Lower leg skin (tissue), 3 donors: Measurements from ENCODE around the gene HDAC7.

Experiments used
- POLR2A ChIP-seq, 2 donors: fragments of 450-650 bp; IDR thresholded peaks; one replicate each; pipeline ENCODE4 v1.6.1; 2016 to 2017; ENCODE audit warnings: antibody characterized with exemption in 2 of 2, mild to moderate bottlenecking in 1 of 2, moderate library complexity in 1 of 2
- TF ChIP-seq, protein P1 (sequence below), 3 donors: fragments of 450-650 bp; IDR thresholded peaks; one replicate each; pipeline ENCODE4 v1.5.1; 2016; ENCODE audit warnings: antibody characterized with exemption in 3 of 3, mild to moderate bottlenecking in 3 of 3, moderate library complexity in 2 of 3

DNA sequence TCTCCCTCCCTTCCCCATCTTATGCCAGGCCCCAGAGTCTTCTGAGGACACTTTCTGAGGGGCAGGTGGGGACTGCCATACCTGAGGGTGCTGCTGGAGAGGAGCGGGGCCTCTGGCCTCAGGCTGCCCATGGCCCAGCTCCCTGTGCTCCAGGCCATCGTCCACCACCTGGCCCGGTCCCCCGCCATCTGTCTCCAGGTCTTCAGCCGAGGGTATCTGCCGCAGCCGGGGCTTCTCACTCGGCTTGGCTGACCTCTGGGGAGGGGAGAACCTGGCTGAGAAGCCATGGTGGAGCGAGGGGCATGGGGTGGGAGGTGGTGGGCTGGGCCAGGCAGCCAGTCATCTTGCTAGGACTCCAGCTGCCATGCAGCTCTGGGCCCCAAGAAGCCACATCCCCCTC, 25.0 kb downstream of the HDAC7 start:
- TF ChIP-seq, protein P1, sequence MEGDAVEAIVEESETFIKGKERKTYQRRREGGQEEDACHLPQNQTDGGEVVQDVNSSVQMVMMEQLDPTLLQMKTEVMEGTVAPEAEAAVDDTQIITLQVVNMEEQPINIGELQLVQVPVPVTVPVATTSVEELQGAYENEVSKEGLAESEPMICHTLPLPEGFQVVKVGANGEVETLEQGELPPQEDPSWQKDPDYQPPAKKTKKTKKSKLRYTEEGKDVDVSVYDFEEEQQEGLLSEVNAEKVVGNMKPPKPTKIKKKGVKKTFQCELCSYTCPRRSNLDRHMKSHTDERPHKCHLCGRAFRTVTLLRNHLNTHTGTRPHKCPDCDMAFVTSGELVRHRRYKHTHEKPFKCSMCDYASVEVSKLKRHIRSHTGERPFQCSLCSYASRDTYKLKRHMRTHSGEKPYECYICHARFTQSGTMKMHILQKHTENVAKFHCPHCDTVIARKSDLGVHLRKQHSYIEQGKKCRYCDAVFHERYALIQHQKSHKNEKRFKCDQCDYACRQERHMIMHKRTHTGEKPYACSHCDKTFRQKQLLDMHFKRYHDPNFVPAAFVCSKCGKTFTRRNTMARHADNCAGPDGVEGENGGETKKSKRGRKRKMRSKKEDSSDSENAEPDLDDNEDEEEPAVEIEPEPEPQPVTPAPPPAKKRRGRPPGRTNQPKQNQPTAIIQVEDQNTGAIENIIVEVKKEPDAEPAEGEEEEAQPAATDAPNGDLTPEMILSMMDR (IDR thresholded peaks at IDR 0.05), result no peak
- no peak for TF ChIP-seq POLR2A (IDR thresholded peaks at IDR 0.05)
